GM12878 (cell line): ENCODE data around the gene EPB41. TPM values are rescaled to one million over a fixed set of nuclear protein-coding genes. Genes with fewer than 3 reads are reported as not detected.

ENCODE experiments used
- ATAC-seq: fragments of 200-7000 bp; cut with Tn5 transposase; 3 replicates; pipeline ENCODE4 v1.9.1; 2020; ENCODE audit warnings: mild to moderate bottlenecking, moderate library complexity
- BruUV-seq: library from RNA; stranded (reverse); fragments of 400-500 nt; replicated peaks from 2 replicates; lab custom pipeline; 2021; lab: Mats Ljungman, UMichigan
- CTCF ChIA-PET: fragments of 300-600 bp; sonication (Branson Sonifier 250); formaldehyde crosslinking; extraction: SDS; loops from one replicate; lab custom pipeline; 2021; ENCODE audit warnings: inconsistent platforms; lab: Yijun Ruan, JAX
- POLR2A ChIA-PET: fragments of 350-600 bp; formaldehyde crosslinking; extraction: SDS; loops from one replicate; lab custom pipeline; 2021; ENCODE audit warnings: inconsistent platforms; lab: Charles Lee
- RAD21 ChIA-PET: fragments of 300-600 bp; sonication (Branson Sonifier 250); formaldehyde crosslinking; loops from one replicate; lab custom pipeline; 2023; ENCODE audit warnings: antibody characterized with exemption; ENCODE audit not compliant: unreplicated experiment; lab: Charles Lee
- SMC1A ChIA-PET: fragments of 300-600 bp; sonication (Branson Sonifier 250); formaldehyde crosslinking; loops from one replicate; lab custom pipeline; 2023; ENCODE audit not compliant: unreplicated experiment, uncharacterized antibody; lab: Charles Lee
- DNase-seq: peaks from one replicate; pipeline ENCODE4 v3.0.0-alpha.2; 2011; ENCODE audit warnings: low read depth, low spot score
- FAIRE-seq: peaks from 3 replicates; lab custom pipeline; 2011; peaks lifted over from hg19 to GRCh38; lab: Jason Lieb, UNC
- H2AFZ ChIP-seq: 2 replicates; pipeline ENCODE4 v1.6.0; 2011; ENCODE audit warnings: low read depth, low read length, control low read depth; ENCODE audit not compliant: control insufficient read depth
- H3K27ac ChIP-seq: 2 replicates; pipeline ENCODE4 v1.5.1; 2011; ENCODE audit warnings: control low read depth; ENCODE audit not compliant: control insufficient read depth, insufficient read depth
- H3K27me3 ChIP-seq, 2 experiments: replicated peaks in 1 of 2; 2 replicates each; pipeline versions ENCODE4 v1.6.0 to v1.6.1; 2011; ENCODE audit warnings: low read length in 1 of 2; ENCODE audit not compliant: control insufficient read depth in 2 of 2, insufficient read depth in 2 of 2
- H3K36me3 ChIP-seq, 2 experiments: 2 replicates each; pipeline ENCODE4 v1.5.1; 2011; ENCODE audit warnings: low read length in 1 of 2; ENCODE audit not compliant: control insufficient read depth in 2 of 2, insufficient read depth in 2 of 2
- H3K4me1 ChIP-seq: 2 replicates; pipeline ENCODE4 v1.6.1; 2011; ENCODE audit warnings: mild to moderate bottlenecking, low read length, moderate library complexity, mixed read lengths; ENCODE audit not compliant: control insufficient read depth, insufficient read depth
- H3K4me2 ChIP-seq: 2 replicates; pipeline ENCODE4 v1.6.0; 2011; ENCODE audit warnings: control low read depth; ENCODE audit not compliant: control insufficient read depth, insufficient read depth
- H3K4me3 ChIP-seq: fragments of 200-600 bp; sonication (generic); 2 replicates; pipeline ENCODE4 v1.5.1; 2016
- H3K79me2 ChIP-seq: 2 replicates; pipeline ENCODE4 v1.6.0; 2011; ENCODE audit warnings: low read length; ENCODE audit not compliant: control insufficient read depth, insufficient read depth
- H3K9ac ChIP-seq: 2 replicates; pipeline ENCODE4 v1.8.0; 2011; ENCODE audit warnings: low read length, control low read depth, mixed read lengths; ENCODE audit not compliant: control insufficient read depth, insufficient read depth
- H3K9me3 ChIP-seq: replicated peaks from 3 replicates; pipeline ENCODE4 v1.5.1; 2011; ENCODE audit warnings: mild to moderate bottlenecking, low read length; ENCODE audit not compliant: control insufficient read depth, insufficient read depth
- H4K20me1 ChIP-seq: 2 replicates; pipeline ENCODE4 v1.6.0; 2011; ENCODE audit not compliant: control insufficient read depth, insufficient read depth
- MLLT1 ChIP-seq: fragments of 450-650 bp; IDR thresholded peaks from 2 replicates; pipeline ENCODE4 v1.6.1; 2016; ENCODE audit warnings: mild to moderate bottlenecking
- MYC ChIP-seq: IDR thresholded peaks from 2 replicates; pipeline ENCODE4 v1.6.1; 2011; ENCODE audit warnings: mild to moderate bottlenecking, low read length, moderate library complexity, inconsistent platforms; ENCODE audit not compliant: insufficient read depth, insufficient replicate concordance, insufficient read length, severe bottlenecking
- RUNX3 ChIP-seq: IDR thresholded peaks from 2 replicates; pipeline ENCODE4 v1.6.1; 2012; ENCODE audit warnings: low read length, inconsistent platforms
- SMARCA5 ChIP-seq: fragments of 450-650 bp; IDR thresholded peaks from 2 replicates; pipeline ENCODE4 v1.6.1; 2017; ENCODE audit warnings: mild to moderate bottlenecking
- WGBS: methylation state at CpG from one replicate; pipeline ENCODE4 v1.1.6; 2016; ENCODE audit warnings: low lambda C conversion rate; ENCODE audit not compliant: insufficient replicate concordance, insufficient coverage; ENCODE audit errors: missing lambda C conversion rate; 5-methylcytosine and 5-hydroxymethylcytosine counted together
- in situ Hi-C: fragments of 300-500 bp; cut with MboI; formaldehyde crosslinking; loops from 9 replicates; pipeline ENCODE4 v1.14.3; 2018; ENCODE audit warnings: mixed read lengths
- intact Hi-C: fragments of 100-400 bp; cut with micrococcal nuclease; formaldehyde crosslinking; loops from one replicate; pipeline ENCODE4 v1.14.2; 2022; ENCODE audit not compliant: unreplicated experiment
- polyA plus RNA-seq, 11 experiments: library from polyadenylated mRNA; depleted of rRNA in 4 of 11; unstranded in 6 of 11; stranded (reverse) in 5 of 11; fragments of >200 nt; fragmentation: Nextera tagmentation in 4 of 11; fragmentation: Illumina TruSeq in 1 of 11; extraction: Ambion mirVana in 4 of 11; extraction: Trizol in 1 of 11; gene quantifications; 1 replicate in 1 of 11; 2 replicates in 10 of 11; pipeline versions ENCODE4 v1.2.1 to v1.2.3, GENCODE V29; 2011 to 2016; ENCODE audit warnings: inconsistent platforms in 2 of 11, missing spikeins in 2 of 11, low read depth in 1 of 11
- total RNA-seq, 4 experiments: library from RNA; depleted of rRNA in 3 of 4; stranded (reverse); fragments of >200 nt in 3 of 4; fragmentation: Illumina TruSeq in 1 of 4; extraction: Trizol in 1 of 4; gene quantifications; 2 replicates each; pipeline versions ENCODE4 v1.2.1 to v1.2.3, GENCODE V29; 2013 to 2021

EPB41 gene
- total and polyA plus RNA-seq, 10 of the 15 experiments (the other 5 are each of a cell fraction or from before 2014, with no cell fraction given) = 1.1 to 77.6 (median 58.8) TPM

GRCh38 chr1:28885977-28886730 is 28.2 kb upstream of the EPB41 start:
- CTCF ChIA-PET = interaction anchor here (1.2 to 13.7 kb wide), 3 partner anchors 9 to 149 kb away, joined by 3 to 547 read pairs (median 268); no protein-coding TSS in a partner anchor

More at GRCh38 chr1:28885977-28886730, 28.2 kb upstream of the EPB41 start:
- H3K27me3 ChIP-seq = no peaks in the 10 kb centered on the region
- no peak overlapping the region for H3K4me3 ChIP-seq
- WGBS = 57% methylated on average over 17 of the region's 17 CpGs
- ChIA-PET SMC1A (interaction anchor here (0.9 to 12.0 kb wide), 2 partner anchors 41 to 147 kb away, joined by 4 to 315 read pairs; no protein-coding TSS in a partner anchor), POLR2A (interaction anchor here (0.5 to 2.7 kb wide), 5 partner anchors 28 to 261 kb away, joined by 3 to 19 read pairs (median 4); partner anchors contain the start of genes EPB41 and TAF12), RAD21 (interaction anchor here (0.7 to 11.7 kb wide), 5 partner anchors 28 to 296 kb away, joined by 3 to 284 read pairs (median 25); partner anchors contain the start of gene EPB41)
- no peaks in the 10 kb centered on the region for H4K20me1 ChIP-seq
- no peaks in the 10 kb centered on the region for H3K36me3 ChIP-seq
- no TSS peak for BruUV-seq
- DNase-seq = no peak
- H3K4me1 ChIP-seq = peaks cover 34% of the 10 kb centered on the region
- no peak for FAIRE-seq
- in situ Hi-C loops = no loop called here
- no peak overlapping the region; the same call in 1 of the 2 replicates for H3K27ac ChIP-seq
- peak overlapping the region; percentile 85; the same call in 1 of the 2 replicates for H3K4me2 ChIP-seq
- H2AFZ ChIP-seq = peak overlapping the region; percentile 91
- intact Hi-C loops = no loop called here
- H3K79me2 ChIP-seq = peaks cover 13% of the 10 kb centered on the region
- no peaks in the 10 kb centered on the region for H3K9me3 ChIP-seq
- no peak for TF ChIP-seq SMARCA5
- TF ChIP-seq MYC = no peak
- TF ChIP-seq MLLT1 = 0 out of 2 replicates have a peak, but pooled peaks have one; percentile 0
- no peak for TF ChIP-seq RUNX3
- ATAC-seq = no peak
- H3K9ac ChIP-seq = no peak overlapping the region
